Stimulated activated CD8-positive, alpha-beta memory T cell treated with anti-CD3 and anti-CD28 coated beads, Interleukin-4, amount 100 ng/mL, for 4 hours (primary cell): ENCODE measurements around the gene ARHGEF2.
"Not testable (repeated sequence)": the region's sequence is repeated elsewhere in the genome, so short reads cannot be mapped to it uniquely, and the experiment has no call there.

Source experiments
- DNase-seq, 2 donors: peaks; one replicate each; pipeline ENCODE4 v3.0.0-alpha.2; 2020; ENCODE audit warnings: low read depth in 2 of 2, low spot score in 1 of 2

ARHGEF2 gene

GRCh38 chr1:155990005-155990739 lies 11.8 kb upstream of the ARHGEF2 start:
- no peak for DNase-seq

GRCh38 chr1:155989242-155990004 lies 11.1 kb upstream of the ARHGEF2 start:
- peak in 1 of 2 donors; percentile 53 for DNase-seq

- DNase-seq: not testable (repeated sequence)
These were observed 6.7 kb upstream of the ARHGEF2 start for GRCh38 chr1:155984903-155985645.

DNA sequence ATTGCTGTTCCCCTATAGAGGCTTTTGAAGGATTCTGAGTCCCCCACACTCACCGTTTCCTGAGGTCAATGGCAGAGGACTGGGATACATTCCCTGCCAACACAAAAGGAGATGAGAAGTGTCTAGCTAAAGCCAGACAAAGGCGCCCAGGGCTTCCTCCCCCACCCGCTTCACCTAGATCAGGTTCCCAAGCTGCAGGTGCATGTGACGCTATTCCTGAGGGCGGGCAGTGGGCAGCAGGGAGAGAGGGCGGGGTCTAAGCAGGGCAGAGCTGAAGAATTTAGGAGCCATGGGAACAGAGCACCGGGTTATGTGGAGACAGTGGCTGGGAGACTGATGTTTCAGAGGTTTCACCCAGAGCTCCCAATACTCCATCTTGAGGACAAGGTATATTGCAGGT lies 6.0 kb upstream of the ARHGEF2 start:
- no peak for DNase-seq

GRCh38 chr1:155983191-155984024 lies 5.1 kb upstream of the ARHGEF2 start:
- DNase-seq: no peak

DNA sequence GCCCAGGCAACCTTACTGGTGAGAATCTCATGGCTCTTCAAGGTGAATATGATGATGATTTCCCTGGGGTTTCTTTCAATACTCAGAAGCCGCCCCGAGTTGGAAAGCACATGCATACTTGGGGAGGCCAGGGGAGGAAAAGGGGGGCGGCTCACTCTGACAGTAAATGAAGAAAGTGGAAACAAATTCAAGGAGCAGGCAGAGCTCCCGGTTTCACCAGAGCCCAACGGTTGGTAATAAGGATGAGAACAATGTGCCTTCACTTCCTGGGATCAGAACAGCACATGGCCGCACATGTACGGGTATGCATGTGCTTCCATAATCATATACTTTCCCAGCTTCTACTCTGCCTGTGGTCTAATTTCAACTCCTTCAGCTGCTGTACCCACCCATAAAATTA lies 3.8 kb upstream of the ARHGEF2 start:
- DNase-seq: no peak

DNA sequence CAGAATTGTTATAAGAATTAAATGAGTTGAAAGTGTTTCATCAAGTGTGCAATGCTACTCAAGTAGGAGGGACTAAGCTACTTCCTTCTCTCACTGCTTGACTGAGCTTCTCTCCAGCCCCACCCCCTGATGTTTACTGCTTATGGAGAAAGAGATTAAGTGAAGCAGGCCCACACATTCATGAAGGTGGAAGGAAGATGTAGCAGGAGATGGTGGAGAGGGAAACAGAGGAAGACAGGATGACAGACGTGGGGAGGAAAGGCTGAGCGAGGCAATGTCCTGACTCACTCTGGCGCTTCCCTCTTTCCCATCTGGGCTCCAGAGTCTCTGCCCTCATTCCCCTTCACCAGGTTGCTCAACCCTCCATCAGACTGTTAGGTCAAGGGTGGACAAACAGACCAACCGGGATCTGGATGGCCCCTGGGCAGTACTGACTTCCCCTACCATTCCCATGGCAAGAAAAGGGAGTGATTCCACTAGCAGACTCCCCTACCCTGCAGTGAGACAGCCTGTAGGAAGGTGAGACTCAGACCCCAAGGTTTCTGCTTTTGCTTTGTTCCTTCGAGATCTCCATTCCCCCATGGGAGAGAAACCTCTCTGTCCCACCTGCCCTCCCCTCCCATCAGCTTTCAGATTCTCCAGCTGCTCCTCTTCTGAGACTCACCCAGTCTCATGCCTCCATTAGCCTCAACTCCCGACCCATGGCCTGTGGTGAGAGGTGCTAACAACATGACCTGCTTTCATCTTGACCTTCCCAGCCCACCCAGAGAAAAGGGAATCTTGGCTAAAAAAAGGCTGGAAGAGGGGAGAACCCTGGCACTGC lies 3.1 kb upstream of the ARHGEF2 start:
- no peak for DNase-seq

DNA sequence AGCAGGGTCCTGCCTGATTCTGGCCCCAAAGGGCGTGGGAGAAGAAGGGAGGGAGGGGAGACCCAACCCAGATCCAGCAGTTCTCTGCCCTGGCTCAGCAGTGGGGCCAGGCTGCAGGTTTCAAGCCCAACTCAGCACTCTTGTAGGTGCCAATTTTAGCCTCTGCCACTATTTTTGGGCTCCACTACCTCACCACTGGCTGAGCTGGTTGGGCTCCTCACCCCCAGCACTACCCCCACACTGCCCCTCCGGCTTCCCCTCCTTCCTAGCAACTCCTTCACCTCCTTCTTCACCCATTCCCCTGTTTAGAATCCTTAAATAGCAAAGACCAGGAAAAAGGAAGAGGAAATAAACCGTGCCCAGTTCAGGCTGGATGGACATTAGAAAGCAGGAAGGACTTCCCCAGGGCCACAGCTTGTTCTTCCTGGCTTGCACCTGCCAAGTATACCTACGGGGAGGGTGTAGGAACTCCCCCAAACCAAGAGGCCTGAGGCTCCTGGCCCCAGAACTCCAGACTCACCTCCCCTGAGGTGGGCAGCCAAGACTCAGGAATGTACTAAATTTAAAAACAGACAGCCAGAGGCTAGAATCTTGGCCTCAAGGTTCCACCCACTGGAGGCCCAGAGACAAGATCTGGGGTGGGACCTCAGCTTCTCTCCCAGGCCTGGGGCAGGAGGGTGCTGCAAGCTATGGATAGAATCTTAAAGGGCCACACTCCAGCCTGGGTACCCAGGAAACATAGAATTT lies 1.4 kb upstream of the ARHGEF2 start:
- DNase-seq: no peak

GRCh38 chr1:155978973-155979429 lies 654 bp upstream of the ARHGEF2 start:
- no peak for DNase-seq

GRCh38 chr1:155977690-155978324 lies 540 bp downstream of the ARHGEF2 start:
- peak; percentile 60 to 71 for DNase-seq

GRCh38 chr1:155976913-155977689 lies 1.2 kb downstream of the ARHGEF2 start:
- no peak for DNase-seq

DNA sequence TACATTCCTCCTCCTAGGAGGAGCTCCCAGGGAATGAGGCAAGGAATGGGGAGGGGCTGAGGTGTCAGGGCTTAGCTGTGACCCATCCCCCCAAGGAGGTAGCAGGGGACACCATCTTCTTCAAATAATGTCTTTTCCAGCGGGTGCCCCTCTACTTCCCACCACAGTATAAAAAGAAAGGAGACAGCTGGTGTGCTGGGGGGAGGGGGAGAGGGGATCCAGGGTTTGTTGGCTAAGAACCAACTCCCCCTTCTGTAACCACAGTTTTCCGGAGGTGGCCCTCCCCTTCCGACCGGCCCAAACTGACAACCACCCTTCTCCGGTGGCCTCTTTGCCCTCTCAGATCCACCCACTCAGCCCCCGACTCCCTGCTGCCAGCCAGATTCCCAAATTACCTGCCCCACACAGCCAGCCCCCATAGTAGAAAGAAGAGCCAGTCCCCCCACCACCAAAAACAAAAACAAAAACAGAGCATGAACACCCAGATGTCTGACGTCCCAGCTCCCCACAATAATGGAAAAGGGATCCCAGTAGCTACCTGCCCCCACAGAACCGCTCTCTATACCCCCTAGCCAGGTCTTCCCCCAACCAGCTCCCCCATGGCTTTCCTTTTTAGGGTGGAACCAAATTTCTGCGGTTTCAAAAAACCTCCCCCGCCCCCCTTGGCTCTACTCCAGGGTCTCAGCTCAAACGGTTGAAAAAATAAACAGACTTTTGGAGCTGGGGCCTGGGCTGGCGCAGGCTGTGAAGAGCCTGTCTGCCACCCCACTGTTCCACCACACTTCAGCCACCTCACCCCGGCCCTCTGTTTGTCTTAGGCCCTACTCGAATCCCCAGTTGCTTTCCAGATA lies 2.1 kb downstream of the ARHGEF2 start:
- peak; percentile 36 to 59 for DNase-seq

GRCh38 chr1:155975375-155976061 lies 2.8 kb downstream of the ARHGEF2 start:
- DNase-seq: no peak

GRCh38 chr1:155974208-155975115 lies 3.9 kb downstream of the ARHGEF2 start:
- no peak for DNase-seq

DNA sequence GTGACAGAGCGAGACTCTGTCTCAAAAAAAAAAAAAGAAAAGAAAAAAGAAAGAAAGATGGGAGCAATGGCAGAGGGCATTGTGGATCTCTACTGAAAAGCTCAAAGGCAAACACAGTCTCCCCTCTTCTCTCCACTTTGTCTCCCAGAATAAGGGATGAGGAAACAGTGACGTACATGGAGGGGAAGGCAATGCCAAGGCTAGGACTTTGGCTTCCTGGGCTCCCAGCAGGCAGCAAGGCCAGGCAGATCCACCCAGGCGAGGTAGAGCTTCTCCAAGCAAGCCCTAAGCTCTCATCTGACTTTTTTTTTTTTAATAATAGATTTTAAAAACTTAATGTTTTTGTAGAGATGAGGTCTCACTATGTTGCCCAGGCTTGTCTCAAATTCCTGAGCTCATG lies 4.6 kb downstream of the ARHGEF2 start:
- no peak for DNase-seq
